Astrocyte (in vitro differentiated cells and primary cell): ENCODE data around the gene NRP1. TPM values are rescaled to one million over a fixed set of nuclear protein-coding genes. Genes with fewer than 3 reads are reported as not detected.

ENCODE experiments used
- DNase-seq: peaks from one replicate; pipeline ENCODE4 v3.0.0-alpha.2; 2010; ENCODE audit warnings: low read depth
- FAIRE-seq: peaks from 2 replicates; lab custom pipeline; 2011; peaks lifted over from hg19 to GRCh38; lab: Jason Lieb, UNC
- H2AFZ ChIP-seq: 2 replicates; pipeline ENCODE4 v1.6.0; 2012; ENCODE audit warnings: low read depth, low read length, inconsistent platforms
- H3K27ac ChIP-seq: 2 replicates; pipeline ENCODE4 v1.5.1; 2011; ENCODE audit warnings: low read depth, low read length, inconsistent platforms
- H3K27me3 ChIP-seq: 2 replicates; pipeline ENCODE4 v1.6.0; 2011; ENCODE audit warnings: low read length, inconsistent platforms; ENCODE audit not compliant: insufficient read depth
- H3K36me3 ChIP-seq: 2 replicates; pipeline ENCODE4 v1.5.1; 2011; ENCODE audit warnings: low read length, inconsistent platforms; ENCODE audit not compliant: insufficient read depth
- H3K4me1 ChIP-seq: 2 replicates; pipeline ENCODE4 v1.5.1; 2011; ENCODE audit warnings: low read length, inconsistent platforms; ENCODE audit not compliant: insufficient read depth
- H3K4me2 ChIP-seq: 2 replicates; pipeline ENCODE4 v1.6.0; 2012; ENCODE audit warnings: low read length, inconsistent platforms
- H3K4me3 ChIP-seq: 2 replicates; pipeline ENCODE4 v1.5.1; 2011; ENCODE audit warnings: low read depth, mild to moderate bottlenecking, low read length, inconsistent platforms; ENCODE audit not compliant: insufficient read depth
- H3K79me2 ChIP-seq: 2 replicates; pipeline ENCODE4 v1.6.0; 2012; ENCODE audit warnings: mild to moderate bottlenecking, low read length, inconsistent platforms; ENCODE audit not compliant: insufficient read depth
- H3K9ac ChIP-seq: 2 replicates; pipeline ENCODE4 v1.6.0; 2012; ENCODE audit warnings: mild to moderate bottlenecking, low read length, inconsistent platforms
- H3K9me3 ChIP-seq: 2 replicates; pipeline ENCODE4 v1.5.1; 2012; ENCODE audit warnings: low read depth, mild to moderate bottlenecking, low read length, inconsistent platforms; ENCODE audit not compliant: insufficient read depth
- H4K20me1 ChIP-seq: 2 replicates; pipeline ENCODE4 v1.6.0; 2012; ENCODE audit warnings: low read length, inconsistent platforms; ENCODE audit not compliant: insufficient read depth
- H3K27ac Mint-ChIP-seq: one replicate; pipeline ENCODE4 v1.8.0; 2021; ENCODE audit warnings: mild to moderate bottlenecking, mixed read lengths; ENCODE audit not compliant: unreplicated experiment
- H3K27me3 Mint-ChIP-seq: one replicate; pipeline ENCODE4 v1.8.0; 2021; ENCODE audit warnings: low read depth, mixed read lengths; ENCODE audit not compliant: unreplicated experiment
- H3K36me3 Mint-ChIP-seq: one replicate; pipeline ENCODE4 v1.8.0; 2021; ENCODE audit warnings: low read depth, mixed read lengths; ENCODE audit not compliant: unreplicated experiment
- H3K4me1 Mint-ChIP-seq: one replicate; pipeline ENCODE4 v1.8.0; 2021; ENCODE audit warnings: low read depth, mixed read lengths; ENCODE audit not compliant: unreplicated experiment
- H3K4me3 Mint-ChIP-seq: one replicate; pipeline ENCODE4 v1.8.0; 2021; ENCODE audit warnings: mild to moderate bottlenecking, moderate library complexity, mixed read lengths; ENCODE audit not compliant: unreplicated experiment
- H3K9me3 Mint-ChIP-seq: one replicate; pipeline ENCODE4 v1.8.0; 2021; ENCODE audit warnings: mild to moderate bottlenecking, mixed read lengths; ENCODE audit not compliant: unreplicated experiment
- EZH2 ChIP-seq: IDR thresholded peaks from 2 replicates; pipeline ENCODE4 v1.6.1; 2012; ENCODE audit warnings: mild to moderate bottlenecking, low read length, inconsistent platforms; ENCODE audit not compliant: insufficient read depth
- total RNA-seq: library from RNA; stranded (reverse); gene quantifications from 2 replicates; pipeline ENCODE4 v1.2.1, GENCODE V29; 2021
- TF ChIP-seq, protein P1 (sequence below): IDR thresholded peaks from 2 replicates; pipeline ENCODE4 v1.5.1; 2011; ENCODE audit warnings: low read depth, mild to moderate bottlenecking, inconsistent platforms, low read length, moderate library complexity; ENCODE audit not compliant: insufficient read depth

The NRP1 gene
- total RNA-seq, 1 donor from 2014 or later = 59.4 TPM

- Histone ChIP-seq H3K9ac (no peak overlapping the region), H3K27ac (no peak overlapping the region), H3K4me1 (peaks cover 3% of the 10 kb centered on the region), H2AFZ (no peak overlapping the region), H3K4me2 (no peak overlapping the region), H3K4me3 (no peak overlapping the region), H3K36me3 (peaks cover 19% of the 10 kb centered on the region), H4K20me1 (peaks cover 71% of the 10 kb centered on the region), H3K79me2 (peaks cover 97% of the 10 kb centered on the region), H3K27me3 (no peaks in the 10 kb centered on the region), H3K9me3 (no peaks in the 10 kb centered on the region)
- peak; percentile 39 for FAIRE-seq
- Mint-ChIP-seq H3K27me3 (no peaks in the 10 kb centered on the region), H3K4me1 (peaks cover 27% of the 10 kb centered on the region), H3K36me3 (peaks cover 21% of the 10 kb centered on the region), H3K9me3 (no peaks in the 10 kb centered on the region), H3K27ac (peak overlapping the region; percentile 47), H3K4me3 (no peak overlapping the region)
- no peak for DNase-seq
- no peak for TF ChIP-seq EZH2
- TF ChIP-seq, protein P1, sequence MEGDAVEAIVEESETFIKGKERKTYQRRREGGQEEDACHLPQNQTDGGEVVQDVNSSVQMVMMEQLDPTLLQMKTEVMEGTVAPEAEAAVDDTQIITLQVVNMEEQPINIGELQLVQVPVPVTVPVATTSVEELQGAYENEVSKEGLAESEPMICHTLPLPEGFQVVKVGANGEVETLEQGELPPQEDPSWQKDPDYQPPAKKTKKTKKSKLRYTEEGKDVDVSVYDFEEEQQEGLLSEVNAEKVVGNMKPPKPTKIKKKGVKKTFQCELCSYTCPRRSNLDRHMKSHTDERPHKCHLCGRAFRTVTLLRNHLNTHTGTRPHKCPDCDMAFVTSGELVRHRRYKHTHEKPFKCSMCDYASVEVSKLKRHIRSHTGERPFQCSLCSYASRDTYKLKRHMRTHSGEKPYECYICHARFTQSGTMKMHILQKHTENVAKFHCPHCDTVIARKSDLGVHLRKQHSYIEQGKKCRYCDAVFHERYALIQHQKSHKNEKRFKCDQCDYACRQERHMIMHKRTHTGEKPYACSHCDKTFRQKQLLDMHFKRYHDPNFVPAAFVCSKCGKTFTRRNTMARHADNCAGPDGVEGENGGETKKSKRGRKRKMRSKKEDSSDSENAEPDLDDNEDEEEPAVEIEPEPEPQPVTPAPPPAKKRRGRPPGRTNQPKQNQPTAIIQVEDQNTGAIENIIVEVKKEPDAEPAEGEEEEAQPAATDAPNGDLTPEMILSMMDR = no peak
Observed at GRCh38 chr10:33304423-33305225, 29.8 kb downstream of the NRP1 start.

- Histone ChIP-seq H3K36me3 (peaks cover 19% of the 10 kb centered on the region), H3K9me3 (no peaks in the 10 kb centered on the region), H3K4me3 (no peak overlapping the region), H3K4me2 (no peak overlapping the region), H3K4me1 (peaks cover 3% of the 10 kb centered on the region), H3K27me3 (no peaks in the 10 kb centered on the region), H2AFZ (no peak overlapping the region), H4K20me1 (peaks cover 71% of the 10 kb centered on the region), H3K79me2 (peaks cover 97% of the 10 kb centered on the region), H3K9ac (no peak overlapping the region), H3K27ac (no peak overlapping the region)
- TF ChIP-seq, protein P1 = no peak
- no peak for TF ChIP-seq EZH2
- no peaks in the 10 kb centered on the region for H3K27me3 Mint-ChIP-seq
- no peaks in the 10 kb centered on the region for H3K9me3 Mint-ChIP-seq
- no peak for DNase-seq
- FAIRE-seq = no peak
- peaks cover 22% of the 10 kb centered on the region for H3K36me3 Mint-ChIP-seq
- H3K4me3 Mint-ChIP-seq = no peak overlapping the region
- peaks cover 27% of the 10 kb centered on the region for H3K4me1 Mint-ChIP-seq
- H3K27ac Mint-ChIP-seq = peak overlapping the region; percentile 47
Observed at GRCh38 chr10:33303988-33304387, 30.5 kb downstream of the NRP1 start.

DNA sequence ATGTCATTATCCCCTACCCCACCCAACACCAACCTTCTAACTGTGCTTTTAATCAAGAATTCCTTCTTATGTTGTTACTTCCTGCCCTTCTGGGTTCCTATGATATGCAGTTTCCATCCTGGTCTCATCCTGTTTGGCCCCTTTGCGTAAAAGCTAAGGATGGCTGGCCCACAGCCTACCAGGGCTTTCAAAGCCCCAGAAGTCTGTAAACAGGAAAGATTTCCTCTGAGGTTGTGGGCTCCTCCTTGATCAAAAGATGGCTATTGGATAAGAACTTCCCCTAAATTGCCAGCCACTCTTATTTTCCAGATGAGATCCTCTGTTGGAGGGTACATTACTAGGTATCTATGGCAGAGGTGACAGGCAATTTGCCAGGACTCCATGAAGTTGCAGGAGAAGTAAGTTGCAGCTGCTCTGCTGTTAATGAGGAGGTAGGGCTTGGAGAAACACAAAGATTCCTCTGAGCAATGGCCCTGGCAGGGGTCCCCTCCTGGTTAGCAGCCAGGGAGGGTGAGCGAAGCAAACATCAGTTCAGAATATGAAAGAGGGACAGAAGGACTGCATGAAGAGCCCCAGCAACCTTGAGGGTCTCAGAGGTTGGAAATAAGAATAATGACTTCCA is 32.1 kb downstream of the NRP1 start:
- Histone ChIP-seq H3K4me2 (no peak overlapping the region), H3K9me3 (no peaks in the 10 kb centered on the region), H3K4me1 (peaks cover 3% of the 10 kb centered on the region), H3K4me3 (no peak overlapping the region), H3K27me3 (no peaks in the 10 kb centered on the region), H3K79me2 (peaks cover 98% of the 10 kb centered on the region), H2AFZ (no peak overlapping the region), H3K9ac (no peak overlapping the region), H4K20me1 (peaks cover 80% of the 10 kb centered on the region), H3K36me3 (peaks cover 19% of the 10 kb centered on the region), H3K27ac (no peak overlapping the region)
- FAIRE-seq (no peak), DNase-seq (no peak)
- H3K27ac Mint-ChIP-seq = peak overlapping the region; percentile 47
- no peaks in the 10 kb centered on the region for H3K9me3 Mint-ChIP-seq
- no peak overlapping the region for H3K4me3 Mint-ChIP-seq
- peaks cover 30% of the 10 kb centered on the region for H3K36me3 Mint-ChIP-seq
- TF ChIP-seq, protein P1 = no peak
- TF ChIP-seq EZH2 = no peak
- H3K4me1 Mint-ChIP-seq = peaks cover 27% of the 10 kb centered on the region
- no peaks in the 10 kb centered on the region for H3K27me3 Mint-ChIP-seq
